ENCODE measurements around the gene WFIKKN2. TPM values are rescaled to one million over a fixed set of nuclear protein-coding genes. Genes with fewer than 3 reads are reported as not detected.

The WFIKKN2 gene
- polyA plus RNA-seq, 2 of the 4 experiments (the other 2 are of a cell fraction) = not detected

DNA sequence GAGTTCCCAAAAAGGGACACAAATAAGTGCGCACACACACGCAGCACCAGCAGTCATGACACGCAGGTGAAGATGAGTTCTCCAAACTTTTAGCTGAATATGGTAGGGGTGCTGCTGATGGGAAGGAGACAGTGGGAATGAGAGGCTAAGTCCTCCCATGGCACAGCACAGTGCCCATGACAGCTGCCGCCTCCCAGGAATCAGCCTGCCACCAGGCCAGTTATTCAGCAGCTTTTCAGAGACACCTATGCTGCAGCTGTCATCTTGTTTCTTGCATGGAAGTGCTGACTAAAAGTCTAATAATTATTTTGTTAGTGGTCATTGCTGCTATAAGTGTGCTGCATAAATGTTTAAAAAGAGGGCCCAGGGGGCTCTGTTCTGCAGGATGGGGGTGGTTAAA is 12.2 kb downstream of the WFIKKN2 start:
- WGBS (ENCODE audit: missing lambda C conversion rate) = 93% methylated on average over 4 of the region's 4 CpGs
- ChIA-PET POLR2A (interaction anchor here (2.8 kb wide), 1 partner anchor 18 kb away, joined by 12 read pairs; the partner anchor contains the start of gene TOB1), CTCF (interaction anchor here (1.0 to 31.4 kb wide), 10 partner anchors 9 to 301 kb away, joined by 3 to 1502 read pairs (median 8); partner anchors contain the start of genes TOB1 and WFIKKN2)
- ATAC-seq (no peak), FAIRE-seq (no peak), DNase-seq (ENCODE audit: low read depth in 1 of 2, low spot score in 1 of 2) (no peak)
- H3K4me3 ChIP-seq = no peak overlapping the region
- no peak overlapping the region for H3K4me2 ChIP-seq
- TF ChIP-seq ZFP36 (IDR thresholded peaks at IDR 0.05; ENCODE audit: borderline replicate concordance, partially characterized antibody) = no peak
- TF ChIP-seq CBX8 (IDR thresholded peaks at IDR 0.05) = no peak
- TF ChIP-seq POLR2A (IDR thresholded peaks at IDR 0.05; ENCODE audit: low read length) = no peak
- no peak for TF ChIP-seq RFX5 (IDR thresholded peaks at IDR 0.05)
- TF ChIP-seq RCOR1 (IDR thresholded peaks at IDR 0.05; ENCODE audit: low read depth, low read length) = no peak
- no peak for TF ChIP-seq SREBF2 (IDR thresholded peaks at IDR 0.05)
- TF ChIP-seq HOXB13 (CRISPR knock-in tag; IDR thresholded peaks at IDR 0.05; ENCODE audit: low read depth) = no peak
- no peak overlapping the region for H3K27ac ChIP-seq
- no peaks in the 10 kb centered on the region for H3K9me3 ChIP-seq
- peaks cover 19% of the 10 kb centered on the region for H3K4me1 ChIP-seq

- Histone ChIP-seq H3K27ac (no peak overlapping the region), H3K4me2 (no peak overlapping the region), H3K9me3 (no peaks in the 10 kb centered on the region), H3K4me1 (peaks cover 20% of the 10 kb centered on the region), H3K4me3 (no peak overlapping the region)
- ChIA-PET CTCF (interaction anchor here (1.1 to 31.4 kb wide), 9 partner anchors 13 to 302 kb away, joined by 3 to 1502 read pairs (median 13); partner anchors contain the start of genes TOB1 and WFIKKN2), POLR2A (interaction anchor here (1.0 to 2.8 kb wide), 2 partner anchors 18 to 318 kb away, joined by 3 to 12 read pairs; partner anchors contain the start of gene TOB1)
- DNase-seq (ENCODE audit: low read depth in 1 of 2, low spot score in 1 of 2) (no peak), FAIRE-seq (no peak), ATAC-seq (no peak)
- WGBS (ENCODE audit: missing lambda C conversion rate) = 80% methylated on average over 3 of the region's 3 CpGs
- no peak for TF ChIP-seq HDAC2 (IDR thresholded peaks at IDR 0.05)
- 0 out of 5 replicates have a peak, but pooled peaks of 1 of the 2 experiments have one; percentile 31 for TF ChIP-seq RAD21 (conservative IDR thresholded peaks at IDR 0.05 in 1 of 2, IDR thresholded peaks at IDR 0.05 in 1 of 2)
- TF ChIP-seq ATOH8 (CRISPR knock-in tag; IDR thresholded peaks at IDR 0.05; ENCODE audit: low read depth) = no peak
These were observed 12.7 kb downstream of the WFIKKN2 start for GRCh38 chr17:50848039-50848438.

DNA sequence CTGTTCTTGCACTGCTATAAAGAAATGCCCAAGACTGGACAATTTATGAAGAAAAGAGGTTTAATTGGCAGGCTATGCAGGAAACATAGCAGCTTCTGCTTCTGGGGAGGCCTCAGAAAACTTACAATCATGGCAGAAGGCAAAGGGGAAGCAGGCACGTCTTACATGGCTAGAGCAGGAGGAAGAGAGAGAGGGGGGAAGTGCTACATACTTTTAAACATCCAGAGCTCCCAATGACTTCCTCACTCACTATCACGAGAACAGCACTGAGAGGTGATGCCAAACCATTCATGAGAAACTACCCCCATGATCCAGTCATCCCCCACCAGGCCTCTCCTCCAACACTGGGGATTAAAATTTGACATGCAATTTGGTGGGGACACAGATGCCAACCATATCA is 13.3 kb downstream of the WFIKKN2 start:
- Histone ChIP-seq H3K4me3 (no peak overlapping the region), H3K27ac (no peak overlapping the region), H3K4me2 (no peak overlapping the region), H3K4me1 (peaks cover 20% of the 10 kb centered on the region), H3K9me3 (no peaks in the 10 kb centered on the region)
- CTCF ChIA-PET = interaction anchor here (0.8 to 31.4 kb wide), 8 partner anchors 8 to 298 kb away, joined by 3 to 1502 read pairs (median 140); partner anchors contain the start of gene TOB1
- WGBS (ENCODE audit: missing lambda C conversion rate) = 83% methylated on average over 2 of the region's 2 CpGs
- no peak for FAIRE-seq
- DNase-seq (ENCODE audit: low read depth in 1 of 2, low spot score in 1 of 2) = no peak
- no peak for ATAC-seq
- POLR2A ChIA-PET = interaction anchor here (1.0 to 2.8 kb wide), 2 partner anchors 17 to 317 kb away, joined by 3 to 12 read pairs; partner anchors contain the start of gene TOB1
- TF ChIP-seq, protein P1, sequence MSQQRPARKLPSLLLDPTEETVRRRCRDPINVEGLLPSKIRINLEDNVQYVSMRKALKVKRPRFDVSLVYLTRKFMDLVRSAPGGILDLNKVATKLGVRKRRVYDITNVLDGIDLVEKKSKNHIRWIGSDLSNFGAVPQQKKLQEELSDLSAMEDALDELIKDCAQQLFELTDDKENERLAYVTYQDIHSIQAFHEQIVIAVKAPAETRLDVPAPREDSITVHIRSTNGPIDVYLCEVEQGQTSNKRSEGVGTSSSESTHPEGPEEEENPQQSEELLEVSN (IDR thresholded peaks at IDR 0.05; ENCODE audit: borderline replicate concordance, low read depth) = no peak
- TF ChIP-seq NPAS2 (CRISPR knock-in tag; IDR thresholded peaks at IDR 0.05; ENCODE audit: borderline replicate concordance) (no peak), POLR2A (IDR thresholded peaks at IDR 0.05; ENCODE audit: low read length) (no peak), HDAC2 (IDR thresholded peaks at IDR 0.05) (no peak), CHD2 (IDR thresholded peaks at IDR 0.05; ENCODE audit: low read length, partially characterized antibody) (no peak), CHD4 (IDR thresholded peaks at IDR 0.05; ENCODE audit: borderline replicate concordance) (no peak), HES2 (IDR thresholded peaks at IDR 0.05) (no peak), KDM1A (IDR thresholded peaks at IDR 0.05; ENCODE audit: low read depth) (no peak), HOXA7 (CRISPR knock-in tag; IDR thresholded peaks at IDR 0.05) (no peak), RNF2 (IDR thresholded peaks at IDR 0.05; ENCODE audit: borderline replicate concordance, low read depth) (no peak), HOXB13 (CRISPR knock-in tag; IDR thresholded peaks at IDR 0.05; ENCODE audit: low read depth) (no peak), MYC (IDR thresholded peaks at IDR 0.05; ENCODE audit: borderline replicate concordance, low read length) (no peak), FOSL2 (IDR thresholded peaks at IDR 0.05) (no peak), FOSL2 (CRISPR knock-in tag; IDR thresholded peaks at IDR 0.05) (no peak), FOXS1 (CRISPR knock-in tag; IDR thresholded peaks at IDR 0.05) (no peak), POLR2AphosphoS2 (conservative IDR thresholded peaks at IDR 0.05; ENCODE audit: low read length) (no peak)

Measured in A549 (cell line).